ENCODE data around the gene KAT8.

Gene KAT8

GRCh38 chr16:31135535-31136286 lies 18.2 kb downstream of the KAT8 start, which contains the start of gene PRSS8 (continued):
- TF ChIP-seq ZBTB26 (tag by site-specific recombination; optimal IDR thresholded peaks at IDR 0.05) (no peak), ZNF354C (tag by site-specific recombination; IDR thresholded peaks at IDR 0.05; ENCODE audit: borderline replicate concordance, low read depth) (no peak), ZNF555 (tag by site-specific recombination; conservative IDR thresholded peaks at IDR 0.05) (no peak), GLIS1 (tag by site-specific recombination; IDR thresholded peaks at IDR 0.05) (peak; percentile 61), ZNF16 (tag by site-specific recombination; IDR thresholded peaks at IDR 0.05; ENCODE audit: low read depth) (no peak), ZNF211 (tag by site-specific recombination; IDR thresholded peaks at IDR 0.05; ENCODE audit: low read depth) (no peak), ZNF341 (tag by site-specific recombination; IDR thresholded peaks at IDR 0.05; ENCODE audit: low read depth) (no peak), ZBTB44 (tag by site-specific recombination; IDR thresholded peaks at IDR 0.05) (no peak), ZNF837 (tag by site-specific recombination; IDR thresholded peaks at IDR 0.05) (no peak), ZNF324 (tag by site-specific recombination; IDR thresholded peaks at IDR 0.05) (no peak), OVOL3 (tag by site-specific recombination; IDR thresholded peaks at IDR 0.05) (no peak), ZNF37A (tag by site-specific recombination; IDR thresholded peaks at IDR 0.05) (no peak), TRIM28 (IDR thresholded peaks at IDR 0.05; ENCODE audit: borderline replicate concordance, low read length) (no peak), ZNF223 (tag by site-specific recombination; IDR thresholded peaks at IDR 0.05) (no peak), ELK4 (IDR thresholded peaks at IDR 0.05; ENCODE audit: borderline replicate concordance, low read depth, low read length) (no peak), ZNF777 (tag by site-specific recombination; IDR thresholded peaks at IDR 0.05; ENCODE audit: borderline replicate concordance) (no peak), ZNF529 (tag by site-specific recombination; IDR thresholded peaks at IDR 0.05; ENCODE audit: insufficient replicate concordance) (no peak), ZNF311 (tag by site-specific recombination; IDR thresholded peaks at IDR 0.05; ENCODE audit: borderline replicate concordance) (no peak), ZIC2 (tag by site-specific recombination; IDR thresholded peaks at IDR 0.05) (no peak), ZNF521 (tag by site-specific recombination; IDR thresholded peaks at IDR 0.05) (no peak), KLF8 (tag by site-specific recombination; IDR thresholded peaks at IDR 0.05) (no peak; the same call in 1 of the 2 replicates), ZBTB8A (tag by site-specific recombination; IDR thresholded peaks at IDR 0.05) (no peak), ZBTB7A (tag by site-specific recombination; IDR thresholded peaks at IDR 0.05; ENCODE audit: low read depth) (no peak; the same call in 1 of the 2 replicates), ZNF670 (tag by site-specific recombination; IDR thresholded peaks at IDR 0.05; ENCODE audit: low read depth) (no peak), ZNF292 (tag by site-specific recombination; IDR thresholded peaks at IDR 0.05; ENCODE audit: borderline replicate concordance, low read depth) (no peak), REST (tag by site-specific recombination; IDR thresholded peaks at IDR 0.05) (no peak), ZNF202 (tag by site-specific recombination; IDR thresholded peaks at IDR 0.05; ENCODE audit: borderline replicate concordance) (no peak), ZNF747 (tag by site-specific recombination; IDR thresholded peaks at IDR 0.05) (peak; percentile 93; the same call in 1 of the 2 replicates), ZFP3 (tag by site-specific recombination; IDR thresholded peaks at IDR 0.05; ENCODE audit: low read depth) (no peak), ZBTB48 (tag by site-specific recombination; IDR thresholded peaks at IDR 0.05) (no peak), ZNF426 (tag by site-specific recombination; IDR thresholded peaks at IDR 0.05) (no peak), ZNF138 (tag by site-specific recombination; IDR thresholded peaks at IDR 0.05; ENCODE audit: borderline replicate concordance) (no peak), ZNF792 (tag by site-specific recombination; IDR thresholded peaks at IDR 0.05) (no peak), PRDM1 (tag by site-specific recombination; IDR thresholded peaks at IDR 0.05) (no peak), ZNF544 (tag by site-specific recombination; IDR thresholded peaks at IDR 0.05) (no peak)

Measured in HEK293 (cell line).